Esophagus squamous epithelium (tissue), 4 donors: ENCODE measurements around the gene ZNF667.

ENCODE experiments used
- CTCF ChIP-seq, 6 experiments: fragments of 450-650 bp in 4 of 6; fragments of 200-600 bp in 2 of 6; sonication (generic) in 2 of 6; IDR thresholded peaks; one replicate each; pipeline ENCODE4 v1.5.1; 2016 to 2019; ENCODE audit warnings: antibody characterized with exemption in 6 of 6, mild to moderate bottlenecking in 4 of 6, moderate library complexity in 4 of 6
- POLR2A ChIP-seq, 4 donors: fragments of 450-650 bp; IDR thresholded peaks; one replicate each; pipeline ENCODE4 v1.6.1; 2017; ENCODE audit warnings: antibody characterized with exemption in 4 of 4, mild to moderate bottlenecking in 4 of 4, moderate library complexity in 3 of 4

GRCh38 chr19:56474308-56474707 lies 2.8 kb downstream of the ZNF667 start:
- no peak for TF ChIP-seq CTCF (IDR thresholded peaks at IDR 0.05)
- TF ChIP-seq POLR2A (IDR thresholded peaks at IDR 0.05), result no peak
